Measurements from ENCODE around the gene EXTL2. TPM values are rescaled to one million over a fixed set of nuclear protein-coding genes. Genes with fewer than 3 reads are reported as not detected.

Gene EXTL2
- total RNA-seq, 2 donors from 2014 or later, result 40.6 to 47.5 TPM

DNA sequence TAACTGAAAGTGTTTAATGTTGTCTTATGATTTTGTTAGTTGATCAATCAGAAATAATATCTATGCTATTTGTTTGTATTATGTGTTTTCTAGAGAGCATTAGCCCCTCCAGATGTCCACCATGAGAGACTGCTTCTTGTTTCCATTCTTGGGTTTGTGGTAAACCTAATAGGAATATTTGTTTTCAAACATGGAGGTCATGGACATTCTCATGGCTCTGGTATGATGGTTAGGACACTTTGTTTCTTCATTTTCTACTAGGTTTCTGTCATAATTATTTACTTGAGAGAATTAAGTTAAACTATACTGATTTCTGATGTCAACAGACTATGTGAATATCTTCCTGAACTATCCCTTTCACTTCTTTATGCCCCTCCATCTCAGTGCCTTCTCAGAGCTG lies 17.4 kb upstream of the EXTL2 start:
- no peak overlapping the region for H3K4me3 Mint-ChIP-seq
- TF ChIP-seq, protein P1, sequence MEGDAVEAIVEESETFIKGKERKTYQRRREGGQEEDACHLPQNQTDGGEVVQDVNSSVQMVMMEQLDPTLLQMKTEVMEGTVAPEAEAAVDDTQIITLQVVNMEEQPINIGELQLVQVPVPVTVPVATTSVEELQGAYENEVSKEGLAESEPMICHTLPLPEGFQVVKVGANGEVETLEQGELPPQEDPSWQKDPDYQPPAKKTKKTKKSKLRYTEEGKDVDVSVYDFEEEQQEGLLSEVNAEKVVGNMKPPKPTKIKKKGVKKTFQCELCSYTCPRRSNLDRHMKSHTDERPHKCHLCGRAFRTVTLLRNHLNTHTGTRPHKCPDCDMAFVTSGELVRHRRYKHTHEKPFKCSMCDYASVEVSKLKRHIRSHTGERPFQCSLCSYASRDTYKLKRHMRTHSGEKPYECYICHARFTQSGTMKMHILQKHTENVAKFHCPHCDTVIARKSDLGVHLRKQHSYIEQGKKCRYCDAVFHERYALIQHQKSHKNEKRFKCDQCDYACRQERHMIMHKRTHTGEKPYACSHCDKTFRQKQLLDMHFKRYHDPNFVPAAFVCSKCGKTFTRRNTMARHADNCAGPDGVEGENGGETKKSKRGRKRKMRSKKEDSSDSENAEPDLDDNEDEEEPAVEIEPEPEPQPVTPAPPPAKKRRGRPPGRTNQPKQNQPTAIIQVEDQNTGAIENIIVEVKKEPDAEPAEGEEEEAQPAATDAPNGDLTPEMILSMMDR (conservative IDR thresholded peaks at IDR 0.05), result no peak
- peaks cover 45% of the 10 kb centered on the region for H3K36me3 Mint-ChIP-seq (ENCODE audit: low read depth)
- Histone ChIP-seq H3K9me3 (ENCODE audit: control insufficient read depth, low read length) (no peaks in the 10 kb centered on the region), H3K4me1 (ENCODE audit: control insufficient read depth, insufficient read depth, low read length) (no peaks in the 10 kb centered on the region), H3K36me3 (ENCODE audit: control insufficient read depth, insufficient read depth, low read length) (peaks cover 84% of the 10 kb centered on the region), H3K27me3 (ENCODE audit: control insufficient read depth, insufficient read depth, low read length, poor library complexity, severe bottlenecking) (no peaks in the 10 kb centered on the region), H3K9ac (ENCODE audit: extremely low read depth, low read length, poor library complexity, severe bottlenecking) (no peak overlapping the region), H3K4me3 (ENCODE audit: low read length) (no peak overlapping the region), H3K27ac (ENCODE audit: low read depth, low read length) (no peak overlapping the region)
- H3K4me1 Mint-ChIP-seq, result peaks cover 4% of the 10 kb centered on the region
- DNase-seq, result no peak
- no peaks in the 10 kb centered on the region for H3K9me3 Mint-ChIP-seq
- no peaks in the 10 kb centered on the region for H3K27me3 Mint-ChIP-seq (ENCODE audit: insufficient read depth)
- no peak overlapping the region for H3K27ac Mint-ChIP-seq

DNA sequence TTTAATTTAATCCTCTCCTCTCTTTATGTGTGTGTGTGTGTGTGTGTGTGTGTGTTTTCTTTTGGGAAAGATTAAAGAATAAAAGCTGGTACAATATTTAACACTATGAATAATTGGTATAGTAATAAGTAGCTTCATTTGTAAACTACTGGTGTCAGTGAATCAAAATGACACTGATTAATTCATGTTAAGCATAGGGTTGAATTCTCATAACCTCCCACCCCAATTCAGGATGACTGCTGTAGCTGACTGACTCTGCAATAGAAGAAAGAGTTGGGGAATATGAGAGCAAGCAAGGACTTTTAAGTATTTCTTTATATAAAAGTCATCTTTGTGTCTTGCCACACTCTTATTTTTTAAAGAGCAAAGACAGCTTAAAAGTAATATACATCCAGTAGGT lies 14.4 kb upstream of the EXTL2 start:
- Histone ChIP-seq H3K36me3 (ENCODE audit: control insufficient read depth, insufficient read depth, low read length) (peaks cover 87% of the 10 kb centered on the region), H3K4me1 (ENCODE audit: control insufficient read depth, insufficient read depth, low read length) (no peaks in the 10 kb centered on the region), H3K27me3 (ENCODE audit: control insufficient read depth, insufficient read depth, low read length, poor library complexity, severe bottlenecking) (no peaks in the 10 kb centered on the region), H3K4me3 (ENCODE audit: low read length) (no peak overlapping the region), H3K27ac (ENCODE audit: low read depth, low read length) (no peak overlapping the region), H3K9me3 (ENCODE audit: control insufficient read depth, low read length) (peaks cover 15% of the 10 kb centered on the region), H3K9ac (ENCODE audit: extremely low read depth, low read length, poor library complexity, severe bottlenecking) (no peak overlapping the region)
- Mint-ChIP-seq H3K36me3 (ENCODE audit: low read depth) (peaks cover 50% of the 10 kb centered on the region), H3K9me3 (peaks cover 9% of the 10 kb centered on the region), H3K4me3 (no peak overlapping the region), H3K27me3 (ENCODE audit: insufficient read depth) (no peaks in the 10 kb centered on the region), H3K4me1 (peaks cover 4% of the 10 kb centered on the region), H3K27ac (no peak overlapping the region)
- no peak for DNase-seq
- TF ChIP-seq, protein P1 (conservative IDR thresholded peaks at IDR 0.05), result no peak

GRCh38 chr1:100907887-100908286 lies 13.2 kb upstream of the EXTL2 start:
- Histone ChIP-seq H3K9ac (ENCODE audit: extremely low read depth, low read length, poor library complexity, severe bottlenecking) (no peak overlapping the region), H3K4me1 (ENCODE audit: control insufficient read depth, insufficient read depth, low read length) (no peaks in the 10 kb centered on the region), H3K4me3 (ENCODE audit: low read length) (no peak overlapping the region), H3K36me3 (ENCODE audit: control insufficient read depth, insufficient read depth, low read length) (peaks cover 85% of the 10 kb centered on the region), H3K27me3 (ENCODE audit: control insufficient read depth, insufficient read depth, low read length, poor library complexity, severe bottlenecking) (no peaks in the 10 kb centered on the region), H3K9me3 (ENCODE audit: control insufficient read depth, low read length) (peaks cover 15% of the 10 kb centered on the region), H3K27ac (ENCODE audit: low read depth, low read length) (no peak overlapping the region)
- no peak overlapping the region for H3K4me3 Mint-ChIP-seq
- peaks cover 44% of the 10 kb centered on the region for H3K36me3 Mint-ChIP-seq (ENCODE audit: low read depth)
- no peaks in the 10 kb centered on the region for H3K27me3 Mint-ChIP-seq (ENCODE audit: insufficient read depth)
- peak overlapping the region; percentile 1 for H3K27ac Mint-ChIP-seq
- 85 to 100% methylated on average over 1 of the region's 1 CpG for WGBS, 2 experiments (ENCODE audit: insufficient coverage in 1 of 2, insufficient read length in 1 of 2)
- H3K9me3 Mint-ChIP-seq, result peaks cover 9% of the 10 kb centered on the region
- DNase-seq, result no peak
- peaks cover 4% of the 10 kb centered on the region for H3K4me1 Mint-ChIP-seq
- TF ChIP-seq, protein P1 (conservative IDR thresholded peaks at IDR 0.05), result no peak
